Nephron progenitor cell (in vitro differentiated cells): Measurements from ENCODE around the gene GRM7.

Experiments
- DNase-seq: peaks from one replicate; pipeline ENCODE4 v3.0.0; 2021
- H3K27ac Mint-ChIP-seq: 2 replicates; pipeline ENCODE4 v1.8.0; 2021; ENCODE audit warnings: mild to moderate bottlenecking, moderate library complexity, mixed read lengths
- H3K27me3 Mint-ChIP-seq: 2 replicates; pipeline ENCODE4 v1.8.0; 2021; ENCODE audit warnings: mild to moderate bottlenecking, low read depth, mixed read lengths; ENCODE audit not compliant: poor library complexity
- H3K36me3 Mint-ChIP-seq: 2 replicates; pipeline ENCODE4 v1.8.0; 2021; ENCODE audit warnings: low read depth, mixed read lengths
- H3K4me1 Mint-ChIP-seq: 2 replicates; pipeline ENCODE4 v1.8.0; 2021; ENCODE audit warnings: mixed read lengths
- H3K4me3 Mint-ChIP-seq: 2 replicates; pipeline ENCODE4 v1.8.0; 2021; ENCODE audit warnings: mild to moderate bottlenecking, moderate library complexity, mixed read lengths
- H3K9me3 Mint-ChIP-seq: 2 replicates; pipeline ENCODE4 v1.8.0; 2021; ENCODE audit warnings: mild to moderate bottlenecking, moderate library complexity, mixed read lengths
- TF ChIP-seq, protein P1 (sequence below): fragments of 200-600 bp; sonication (generic); IDR thresholded peaks from 2 replicates; pipeline ENCODE4 v1.5.0; 2021; ENCODE audit warnings: antibody characterized with exemption

GRM7 gene

DNA sequence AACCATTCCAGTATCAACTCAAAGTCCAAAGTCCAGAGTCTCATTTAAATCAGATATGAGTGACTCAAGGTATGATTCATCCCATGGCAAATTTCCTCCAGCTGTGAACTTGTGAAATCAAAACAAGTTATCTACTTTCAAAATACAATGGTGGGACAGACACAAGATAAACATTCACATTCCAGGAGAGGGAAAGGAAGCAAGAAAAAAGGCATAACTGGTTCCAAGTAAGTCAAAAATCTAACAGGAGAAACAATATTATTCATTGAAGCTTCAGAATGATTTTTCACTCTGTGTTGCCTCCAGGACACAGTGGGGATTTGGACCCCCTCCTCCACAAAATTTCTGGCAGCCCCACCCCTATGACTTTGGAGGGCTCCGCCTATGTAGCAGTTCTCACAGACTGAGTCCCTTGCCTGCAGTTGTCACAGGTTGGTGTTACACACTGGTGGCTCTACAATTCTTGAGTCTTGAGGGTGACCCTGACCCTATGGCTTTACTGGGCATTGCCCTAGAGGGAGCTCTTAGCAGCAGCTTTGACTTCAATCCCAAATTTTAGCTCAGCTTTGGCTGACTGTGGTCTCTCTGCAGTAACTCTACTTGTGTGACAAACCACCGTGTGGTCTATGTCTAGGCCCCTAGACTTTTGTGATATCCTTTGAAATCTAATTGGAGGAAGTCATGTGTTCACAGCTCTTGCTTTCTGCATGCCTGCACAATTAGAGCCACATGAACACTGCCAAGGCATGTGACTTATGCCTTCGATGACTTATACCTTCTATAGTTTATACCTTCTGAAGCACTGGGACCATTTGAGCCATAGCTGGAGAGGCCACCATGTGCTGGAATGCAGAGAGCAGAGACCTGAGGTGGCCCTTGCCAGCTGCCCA lies 644.2 kb downstream of the GRM7 start:
- TF ChIP-seq, protein P1, sequence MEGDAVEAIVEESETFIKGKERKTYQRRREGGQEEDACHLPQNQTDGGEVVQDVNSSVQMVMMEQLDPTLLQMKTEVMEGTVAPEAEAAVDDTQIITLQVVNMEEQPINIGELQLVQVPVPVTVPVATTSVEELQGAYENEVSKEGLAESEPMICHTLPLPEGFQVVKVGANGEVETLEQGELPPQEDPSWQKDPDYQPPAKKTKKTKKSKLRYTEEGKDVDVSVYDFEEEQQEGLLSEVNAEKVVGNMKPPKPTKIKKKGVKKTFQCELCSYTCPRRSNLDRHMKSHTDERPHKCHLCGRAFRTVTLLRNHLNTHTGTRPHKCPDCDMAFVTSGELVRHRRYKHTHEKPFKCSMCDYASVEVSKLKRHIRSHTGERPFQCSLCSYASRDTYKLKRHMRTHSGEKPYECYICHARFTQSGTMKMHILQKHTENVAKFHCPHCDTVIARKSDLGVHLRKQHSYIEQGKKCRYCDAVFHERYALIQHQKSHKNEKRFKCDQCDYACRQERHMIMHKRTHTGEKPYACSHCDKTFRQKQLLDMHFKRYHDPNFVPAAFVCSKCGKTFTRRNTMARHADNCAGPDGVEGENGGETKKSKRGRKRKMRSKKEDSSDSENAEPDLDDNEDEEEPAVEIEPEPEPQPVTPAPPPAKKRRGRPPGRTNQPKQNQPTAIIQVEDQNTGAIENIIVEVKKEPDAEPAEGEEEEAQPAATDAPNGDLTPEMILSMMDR = no peak
- Mint-ChIP-seq H3K27me3 (no peaks in the 10 kb centered on the region), H3K4me1 (no peaks in the 10 kb centered on the region), H3K36me3 (no peaks in the 10 kb centered on the region), H3K9me3 (peaks cover 1% of the 10 kb centered on the region), H3K4me3 (no peak overlapping the region), H3K27ac (no peak overlapping the region)
- DNase-seq = no peak

DNA sequence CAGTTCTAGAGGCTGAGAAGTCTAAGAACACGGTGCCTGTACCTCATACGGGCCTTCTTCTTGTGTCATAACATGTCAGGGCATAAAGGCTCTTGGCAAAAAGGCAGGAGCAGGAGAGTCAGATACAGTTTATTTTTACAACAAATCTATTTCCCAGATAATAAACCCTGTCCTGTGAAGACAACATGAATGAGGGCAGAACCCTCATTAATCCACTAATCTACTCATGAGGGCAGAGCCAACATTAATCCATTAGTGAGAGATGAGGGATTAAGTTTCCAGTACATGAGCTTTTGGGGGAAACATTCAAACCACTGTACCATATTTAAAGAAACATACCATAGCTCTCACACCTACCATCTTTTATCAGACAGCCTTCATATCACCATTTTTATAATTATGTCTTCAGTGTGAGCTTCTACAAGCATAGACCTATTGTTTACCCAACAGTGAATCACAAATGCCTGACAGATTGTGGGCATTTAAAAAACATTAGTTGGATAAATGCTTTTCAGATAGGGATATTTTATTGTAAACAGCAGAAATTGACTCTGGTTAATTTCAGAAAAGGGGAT lies 645.8 kb downstream of the GRM7 start:
- H3K4me3 Mint-ChIP-seq = no peak overlapping the region
- H3K4me1 Mint-ChIP-seq = no peaks in the 10 kb centered on the region
- H3K36me3 Mint-ChIP-seq = no peaks in the 10 kb centered on the region
- no peaks in the 10 kb centered on the region for H3K9me3 Mint-ChIP-seq
- TF ChIP-seq, protein P1 = no peak
- no peaks in the 10 kb centered on the region for H3K27me3 Mint-ChIP-seq
- no peak for DNase-seq
- no peak overlapping the region for H3K27ac Mint-ChIP-seq

DNA sequence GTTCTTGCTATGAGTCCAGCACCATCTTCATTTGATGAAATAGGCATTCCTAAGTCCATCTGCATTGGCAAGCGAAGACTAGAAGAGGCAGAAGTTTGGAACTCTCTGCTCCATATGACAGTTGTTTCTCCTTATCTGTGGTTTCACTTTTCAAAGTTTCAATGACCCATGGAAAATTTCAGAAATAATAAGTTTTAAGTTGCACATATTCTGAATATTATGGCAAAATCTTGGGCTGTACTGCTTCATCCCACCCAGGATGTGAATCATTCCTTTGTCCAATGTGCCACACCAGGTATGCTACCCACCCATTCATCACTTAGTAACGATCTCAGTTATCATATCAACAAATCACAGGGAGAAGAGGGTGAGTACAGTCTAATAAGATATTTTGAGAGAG lies 647.9 kb downstream of the GRM7 start:
- no peaks in the 10 kb centered on the region for H3K4me1 Mint-ChIP-seq
- TF ChIP-seq, protein P1 = no peak
- DNase-seq = no peak
- H3K4me3 Mint-ChIP-seq = no peak overlapping the region
- H3K27me3 Mint-ChIP-seq = no peaks in the 10 kb centered on the region
- no peaks in the 10 kb centered on the region for H3K36me3 Mint-ChIP-seq
- H3K27ac Mint-ChIP-seq = no peak overlapping the region
- H3K9me3 Mint-ChIP-seq = no peaks in the 10 kb centered on the region

DNA sequence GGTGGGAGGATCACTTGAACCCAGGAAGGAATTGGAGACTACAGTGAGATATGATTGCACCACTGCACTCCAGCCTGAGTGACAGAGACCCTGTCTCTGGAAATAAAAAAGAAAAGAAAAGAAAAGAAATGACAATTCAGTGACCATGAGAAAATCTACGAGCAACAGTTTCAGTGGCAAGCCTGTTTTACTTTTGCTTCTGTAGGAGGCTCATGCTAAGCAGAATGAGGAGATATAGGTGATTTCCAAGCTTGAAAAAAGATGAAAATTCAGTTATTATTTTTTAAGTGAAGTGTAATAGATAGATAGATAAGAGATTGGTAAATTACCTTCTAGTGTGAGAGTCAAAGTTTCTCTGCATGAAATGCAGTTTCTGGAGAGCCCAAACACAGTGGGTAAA lies 651.1 kb downstream of the GRM7 start:
- TF ChIP-seq, protein P1 = no peak
- no peaks in the 10 kb centered on the region for H3K27me3 Mint-ChIP-seq
- no peaks in the 10 kb centered on the region for H3K36me3 Mint-ChIP-seq
- H3K27ac Mint-ChIP-seq = no peak overlapping the region
- no peak overlapping the region for H3K4me3 Mint-ChIP-seq
- H3K4me1 Mint-ChIP-seq = no peaks in the 10 kb centered on the region
- H3K9me3 Mint-ChIP-seq = no peaks in the 10 kb centered on the region
- DNase-seq = no peak

DNA sequence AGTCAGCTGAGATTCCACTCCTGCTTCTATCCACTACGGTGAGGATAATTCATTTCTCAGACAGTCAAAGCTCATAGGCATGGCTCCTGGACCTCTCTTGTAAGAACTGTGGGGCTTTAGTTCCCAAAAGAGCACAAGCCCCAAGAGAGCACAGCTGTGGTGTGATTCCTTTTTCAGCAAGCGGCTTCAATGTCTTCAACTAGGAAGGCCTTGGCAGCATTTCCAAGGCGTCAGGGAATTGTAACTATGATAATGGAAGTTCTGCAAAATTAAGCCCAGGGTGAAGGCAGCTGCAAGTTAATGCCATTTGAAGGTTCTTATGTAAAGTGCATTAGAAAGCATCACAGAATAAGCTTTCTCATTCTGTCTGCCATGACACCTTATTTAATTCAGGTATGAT lies 657.1 kb downstream of the GRM7 start:
- no peaks in the 10 kb centered on the region for H3K27me3 Mint-ChIP-seq
- H3K9me3 Mint-ChIP-seq = no peaks in the 10 kb centered on the region
- no peak for DNase-seq
- TF ChIP-seq, protein P1 = no peak
- H3K36me3 Mint-ChIP-seq = no peaks in the 10 kb centered on the region
- H3K4me1 Mint-ChIP-seq = no peaks in the 10 kb centered on the region
- no peak overlapping the region for H3K27ac Mint-ChIP-seq
- H3K4me3 Mint-ChIP-seq = no peak overlapping the region
